NCI-H1092 treated with DMSO at 0.1 percent for 48 hours (cell line): ENCODE measurements around the gene RAB7B.
A peak's percentile ranks its signal among the peaks of the same experiment; 100 is the strongest.
"Not testable (repeated sequence)": the region's sequence is repeated elsewhere in the genome, so short reads cannot be mapped to it uniquely, and the experiment has no call there.

ENCODE experiments used
- DNase-seq: peaks from one replicate; lab custom pipeline; 2025; lab: John Stamatoyannopoulos, UW

Gene RAB7B

GRCh38 chr1:206002871-206003801 lies at the start of gene RAB7B:
Gene RAB7B (minus strand): TSS chr1:206003395. CDS start chr1:205994135, 9,260 bp downstream.
- DNase-seq: no peak

DNA sequence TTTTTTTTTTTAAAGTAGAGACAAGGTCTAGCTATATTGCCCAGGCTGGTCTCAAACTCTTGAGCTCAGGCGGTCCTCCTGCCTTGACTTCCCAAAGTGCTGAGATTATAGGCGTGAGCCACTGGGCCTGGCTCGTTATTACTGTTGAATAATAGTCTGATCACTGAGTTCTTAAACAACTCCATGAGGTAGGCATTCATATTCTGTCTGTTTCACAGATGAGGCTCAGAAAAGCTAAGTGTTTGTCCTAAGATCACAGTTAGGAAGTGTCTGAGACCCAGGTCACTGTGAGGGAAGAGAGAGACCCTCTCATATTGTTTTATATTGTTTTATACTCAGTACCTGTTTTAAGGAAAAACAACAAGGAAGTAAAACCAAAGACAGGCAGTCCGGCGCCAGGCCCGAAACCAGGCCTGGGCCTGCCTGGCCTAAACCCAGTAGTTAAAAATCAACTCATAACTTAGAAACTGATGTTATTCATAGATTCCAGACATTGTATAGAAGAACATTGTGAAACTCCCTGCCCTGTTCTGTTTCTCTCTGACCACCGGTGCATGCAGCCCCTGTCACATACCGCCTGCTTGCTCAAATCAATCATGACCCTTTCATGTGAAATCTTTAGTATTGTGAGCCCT lies 49.2 kb upstream of the RAB7B start:
- not testable (repeated sequence) for DNase-seq

DNA sequence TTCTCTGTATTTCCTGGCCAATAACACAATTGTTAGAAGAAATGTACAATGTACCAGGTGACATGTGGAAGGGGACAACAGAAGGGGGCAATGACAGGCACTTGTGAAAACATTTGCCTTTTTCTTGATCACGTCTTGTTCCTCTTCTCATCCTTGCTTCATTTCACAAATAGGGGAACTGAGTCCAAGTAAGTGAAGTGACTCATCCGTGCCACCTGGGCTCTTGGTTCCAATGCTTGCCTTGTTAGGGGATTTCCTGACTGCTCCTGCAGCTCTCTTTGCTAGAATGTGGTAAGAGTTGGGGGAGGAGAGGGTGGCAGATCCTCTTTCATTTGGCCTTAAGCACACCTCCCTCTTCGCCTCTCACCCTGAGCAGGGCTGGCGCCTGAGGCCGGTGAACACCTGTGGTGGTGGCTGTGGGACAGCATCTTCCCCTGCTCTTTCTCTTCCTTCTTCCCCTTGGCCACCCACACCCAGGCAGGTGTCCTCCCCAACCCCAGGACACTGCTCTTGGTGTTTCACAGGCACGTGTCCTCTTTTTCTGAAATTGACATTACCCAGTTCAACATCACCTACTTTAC lies 47.5 kb upstream of the RAB7B start:
- no peak for DNase-seq

GRCh38 chr1:206049919-206050600 lies 46.9 kb upstream of the RAB7B start:
- no peak for DNase-seq

GRCh38 chr1:206049293-206049692 lies 46.1 kb upstream of the RAB7B start:
- DNase-seq: no peak

GRCh38 chr1:206048582-206048981 lies 45.4 kb upstream of the RAB7B start:
- DNase-seq: no peak

DNA sequence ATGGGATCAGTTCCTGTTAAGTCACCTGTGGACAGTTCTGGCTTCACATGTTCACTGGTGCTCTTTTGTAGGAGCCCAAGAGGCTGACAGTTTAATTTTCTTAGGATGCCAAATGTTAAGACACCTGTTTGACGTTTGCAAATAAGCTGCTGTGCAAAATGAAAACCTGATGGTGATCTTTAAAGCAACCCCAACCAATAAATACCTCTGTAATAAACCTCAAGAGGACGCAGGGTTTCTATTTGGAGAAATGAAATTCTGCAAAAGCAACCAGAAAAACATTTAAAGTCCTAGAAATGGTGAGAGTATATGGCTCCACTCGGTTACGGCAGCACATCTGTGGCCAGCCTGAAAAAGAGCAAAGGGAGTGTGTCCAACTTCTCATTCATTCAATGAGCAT lies 44.1 kb upstream of the RAB7B start:
- DNase-seq: no peak

DNA sequence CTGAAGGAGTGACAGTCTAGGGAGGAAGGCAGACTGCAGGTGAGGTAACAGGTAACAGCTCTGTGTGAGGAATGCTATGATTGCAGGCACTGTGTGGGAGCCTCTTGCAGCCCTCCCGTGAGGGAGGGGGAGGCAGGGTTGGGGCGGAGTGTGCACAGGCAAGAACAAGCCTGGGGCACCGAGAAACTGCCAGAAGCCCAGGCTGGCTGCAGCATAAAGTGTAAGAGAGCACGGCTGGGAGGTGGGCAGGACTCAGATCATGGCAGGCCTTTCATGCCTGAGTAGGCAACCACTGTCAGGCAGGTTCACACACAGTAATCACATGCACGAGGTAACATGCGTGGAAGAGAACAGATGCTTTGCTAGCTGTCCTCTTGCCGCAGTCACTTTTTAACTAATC lies 38.4 kb upstream of the RAB7B start:
- DNase-seq: no peak

- DNase-seq: no peak
These were observed 37.1 kb upstream of the RAB7B start for GRCh38 chr1:206040328-206040727.

DNA sequence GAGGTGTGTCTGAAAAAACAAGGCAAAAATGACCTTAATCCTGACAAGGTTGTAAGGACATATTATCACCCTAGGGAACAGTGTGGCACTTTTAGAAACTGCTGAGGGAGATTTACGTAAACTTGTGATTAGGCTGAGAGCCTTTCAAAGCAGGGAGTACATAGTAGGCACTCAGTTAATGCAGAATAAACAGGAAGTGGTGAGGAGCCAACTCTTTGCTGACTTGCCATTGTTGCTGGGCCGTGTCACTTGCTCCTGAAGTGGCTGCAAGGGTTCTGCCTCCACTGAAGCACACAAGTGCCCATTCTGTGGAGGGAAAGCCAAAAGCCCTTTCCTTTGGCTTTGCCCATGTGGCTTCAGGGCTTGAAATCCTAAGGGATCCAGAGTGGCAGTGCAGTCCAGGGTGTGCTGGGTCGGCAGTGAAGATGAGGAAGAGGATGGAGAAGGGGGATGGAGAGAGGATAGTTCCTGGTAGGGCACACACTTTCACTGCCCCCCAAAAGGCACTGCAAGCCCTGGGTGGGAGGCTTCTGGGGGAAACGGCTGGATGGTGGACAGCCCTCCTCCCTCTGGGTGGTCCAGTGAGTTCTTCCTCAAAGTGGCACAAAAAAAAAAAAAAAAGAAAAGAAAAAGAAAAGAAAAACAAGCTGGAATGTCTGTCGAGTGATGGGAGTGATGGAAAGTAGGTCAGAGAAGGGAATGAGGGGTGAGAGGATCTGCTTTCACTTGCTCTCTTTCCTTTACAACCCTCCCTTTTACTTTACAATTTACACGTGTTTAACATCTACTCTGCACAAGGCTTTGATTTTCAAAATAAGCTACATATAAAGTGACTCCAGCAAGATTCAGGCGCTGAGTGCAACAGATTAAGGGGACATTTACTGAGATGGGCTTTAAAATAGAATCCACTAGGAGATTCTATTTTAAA lies 36.1 kb upstream of the RAB7B start:
- DNase-seq: no peak

DNA sequence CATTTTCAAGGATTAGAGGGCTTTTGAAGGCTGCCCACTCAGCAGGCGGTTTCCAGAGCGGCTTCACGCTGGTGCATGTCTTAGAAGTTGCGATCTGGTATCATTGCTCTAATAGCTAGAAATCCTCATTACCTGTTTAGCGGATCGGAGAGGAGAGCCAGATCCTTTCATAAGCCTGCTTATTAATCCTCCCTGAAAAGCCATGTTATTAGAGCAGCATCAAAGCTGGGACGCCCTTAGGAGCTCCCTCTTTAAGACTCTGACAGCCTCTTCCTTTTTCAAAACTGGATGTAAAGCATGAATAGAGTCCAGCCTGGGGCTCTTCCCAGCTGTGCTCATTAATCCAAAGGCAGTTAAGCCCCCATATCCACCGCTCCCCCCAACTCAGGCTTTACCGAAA lies 34.4 kb upstream of the RAB7B start:
- no peak for DNase-seq

- no peak for DNase-seq
These were observed 33.7 kb upstream of the RAB7B start for GRCh38 chr1:206036663-206037455.

- peak; percentile 26 for DNase-seq
These were observed 31.8 kb upstream of the RAB7B start for GRCh38 chr1:206035027-206035426.

- DNase-seq: no peak
These were observed 29.4 kb upstream of the RAB7B start for GRCh38 chr1:206032380-206033140.

- DNase-seq: peak; percentile 77
These were observed 27.5 kb upstream of the RAB7B start for GRCh38 chr1:206030714-206031113.

DNA sequence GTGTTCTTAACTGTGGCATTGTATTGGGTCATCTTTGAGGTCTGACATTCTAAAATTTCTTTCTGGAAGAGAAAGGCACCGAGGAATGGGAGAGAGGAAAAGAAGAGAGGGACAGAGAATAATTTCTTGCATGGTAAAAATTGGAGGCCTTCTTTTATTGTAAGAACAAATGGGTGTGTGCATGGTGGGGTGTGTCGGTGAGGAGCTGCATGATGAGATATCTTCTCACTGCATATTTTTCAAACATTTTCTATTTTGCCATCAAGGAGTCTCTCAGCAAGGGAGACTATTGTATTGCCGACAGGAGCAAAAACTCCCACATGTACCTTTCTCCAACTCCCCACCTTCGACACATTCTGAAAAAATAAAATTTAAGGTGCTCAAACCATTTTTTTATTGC lies 27.0 kb upstream of the RAB7B start:
- DNase-seq: no peak

- DNase-seq: no peak
These were observed 26.3 kb upstream of the RAB7B start for GRCh38 chr1:206029484-206029883.

DNA sequence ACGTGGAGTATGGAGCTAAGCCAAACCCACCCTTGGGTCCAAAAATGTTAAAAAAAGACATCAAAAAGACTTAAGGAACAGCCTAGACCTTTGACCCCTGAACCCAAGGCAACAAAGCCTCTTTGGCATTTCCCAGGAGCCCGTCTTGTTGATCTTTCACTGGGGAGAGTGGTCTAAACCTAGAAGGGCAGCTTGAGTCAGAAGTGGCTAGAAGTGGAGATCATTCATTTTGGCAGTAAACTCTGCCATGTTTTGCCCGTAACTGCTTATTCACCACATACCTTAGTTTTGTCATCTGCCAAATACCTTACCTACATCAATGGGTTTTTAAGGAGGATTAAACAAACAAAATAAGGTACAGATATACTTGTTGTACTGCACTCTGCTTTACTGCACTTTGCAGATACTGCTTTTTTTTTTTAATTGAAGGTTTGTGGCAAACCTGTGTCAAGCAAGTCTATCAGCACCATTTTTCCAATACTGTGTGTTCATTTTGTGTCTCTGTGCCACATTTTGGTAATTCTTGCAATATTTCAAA lies 22.2 kb upstream of the RAB7B start:
- DNase-seq: no peak

DNA sequence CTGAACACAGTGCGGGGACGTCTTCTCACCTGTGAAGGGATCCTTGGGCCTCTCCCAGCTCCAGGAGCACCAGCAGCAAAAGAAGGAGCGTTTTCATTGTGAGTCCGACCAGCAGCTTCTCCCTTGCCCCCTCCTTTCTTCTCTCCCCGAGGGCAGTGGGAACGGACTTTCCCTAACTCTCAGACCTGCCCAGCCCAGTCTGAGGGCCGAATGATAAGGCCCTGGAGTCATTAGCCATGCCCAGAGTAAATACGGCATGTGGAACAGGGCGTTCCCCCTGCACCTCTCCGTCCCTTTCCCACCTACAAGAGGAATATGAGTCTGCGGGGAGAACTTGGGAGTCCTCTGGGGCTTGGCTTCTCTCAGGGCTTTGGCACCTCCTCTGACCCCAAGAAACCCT lies 20.5 kb upstream of the RAB7B start, which contains the start of gene CTSE:
Gene CTSE (minus strand): TSS at position 201 of the 400 bp plus-strand sequence. CDS start 104 bp downstream, at position 97.
- DNase-seq: no peak
